ENCODE results near the gene CLCA2. TPM values are rescaled to one million over a fixed set of nuclear protein-coding genes. Genes with fewer than 3 reads are reported as not detected.

CLCA2 gene
- total and polyA plus RNA-seq, 2 of the 8 experiments (the other 6 are each of a cell fraction or from before 2014, with no cell fraction given): not detected

DNA sequence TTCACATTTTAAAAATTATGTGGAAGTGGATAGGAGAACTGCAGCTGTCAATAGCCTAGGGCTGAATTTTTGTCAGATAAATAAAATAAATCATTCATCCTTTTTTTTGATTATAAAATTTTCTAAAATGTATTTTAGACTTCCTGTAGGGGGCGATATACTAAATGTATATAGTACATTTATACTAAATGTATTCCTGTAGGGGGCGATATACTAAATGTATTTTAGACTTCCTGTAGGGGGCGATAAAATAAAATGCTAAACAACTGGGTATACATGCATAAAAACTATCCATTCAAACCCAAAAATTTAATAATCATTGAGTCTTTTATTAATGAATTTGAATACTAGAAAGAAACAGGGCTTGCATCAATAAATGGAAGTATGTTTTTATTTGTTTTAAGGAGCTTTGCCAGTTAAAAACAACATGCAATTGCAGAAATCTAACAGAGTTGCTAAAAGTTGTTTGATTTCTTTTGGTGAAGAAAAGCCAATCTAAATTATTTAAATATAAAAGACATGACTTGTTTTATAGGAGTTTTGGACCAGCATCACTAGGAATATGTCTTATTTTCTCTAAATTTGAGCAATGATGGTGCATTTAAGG, 76.1 kb downstream of the CLCA2 start (continued):
- TF ChIP-seq JUN (IDR thresholded peaks at IDR 0.05; ENCODE audit: low read depth, low read length) (no peak), RBBP5 (IDR thresholded peaks at IDR 0.05; ENCODE audit: borderline replicate concordance, low read depth, low read length) (no peak), SP4 (IDR thresholded peaks at IDR 0.05; ENCODE audit: low read length) (no peak), KDM1A (IDR thresholded peaks at IDR 0.05; ENCODE audit: borderline replicate concordance, low read length) (no peak), SAP30 (IDR thresholded peaks at IDR 0.05; ENCODE audit: insufficient read depth, insufficient replicate concordance, low read length) (no peak), MAFK (IDR thresholded peaks at IDR 0.05; ENCODE audit: low read depth, low read length) (no peak), RNF2 (IDR thresholded peaks at IDR 0.05; ENCODE audit: borderline replicate concordance, low read depth, low read length, missing control alignments, poor library complexity, severe bottlenecking) (no peak), NRF1 (IDR thresholded peaks at IDR 0.05; ENCODE audit: low read depth, low read length) (no peak), GTF2F1 (IDR thresholded peaks at IDR 0.05; ENCODE audit: borderline replicate concordance, low read depth, low read length) (no peak), POLR2AphosphoS5 (IDR thresholded peaks at IDR 0.05; ENCODE audit: low read depth, low read length) (no peak), CHD7 (IDR thresholded peaks at IDR 0.05; ENCODE audit: insufficient replicate concordance, low read length) (peak; percentile 55)

All from H1 (cell line).